NT2/D1 (cell line): ENCODE data around the gene ACTA2.

Experiments used
- SUZ12 ChIP-seq: IDR thresholded peaks from 2 replicates; pipeline ENCODE4 v1.6.1; 2011; ENCODE audit not compliant: insufficient read length, insufficient read depth; ENCODE audit errors: extremely low read depth
- ZNF274 ChIP-seq: IDR thresholded peaks from 2 replicates; pipeline ENCODE4 v1.6.1; 2011; ENCODE audit warnings: mild to moderate bottlenecking, low read depth, low read length

- TF ChIP-seq SUZ12 = no peak
- TF ChIP-seq ZNF274 = no peak
Measured at GRCh38 chr10:88916231-88916630, 36.3 kb downstream of the ACTA2 start.
